PC-9 (cell line): ENCODE measurements around the gene PROM1. TPM values are rescaled to one million over a fixed set of nuclear protein-coding genes. Genes with fewer than 3 reads are reported as not detected.

Source experiments
- BruUV-seq: library from RNA; stranded (reverse); fragments of 400-500 nt; replicated peaks from 2 replicates; lab custom pipeline; 2021; lab: Mats Ljungman, UMichigan
- CTCF ChIA-PET: fragments of 300-600 bp; sonication (Branson Sonifier 250); formaldehyde crosslinking; loops from one replicate; lab custom pipeline; 2022; ENCODE audit warnings: antibody characterized with exemption; lab: Charles Lee
- POLR2A ChIA-PET: fragments of 300-600 bp; sonication (Branson Sonifier 250); formaldehyde crosslinking; loops from one replicate; lab custom pipeline; 2022; ENCODE audit warnings: antibody characterized with exemption; ENCODE audit not compliant: unreplicated experiment; lab: Charles Lee
- DNase-seq, 2 experiments: peaks; one replicate each; pipeline versions ENCODE4 v3.0.0 to v3.0.0-alpha.2; 2015 to 2022; ENCODE audit warnings: mixed read lengths in 1 of 2
- H2AFZ ChIP-seq: fragments of 200-600 bp; sonication (generic); 2 replicates; pipeline ENCODE4 v1.8.1; 2017; ENCODE audit warnings: antibody characterized with exemption
- H3F3A ChIP-seq: fragments of 200-600 bp; sonication (generic); 2 replicates; pipeline ENCODE4 v1.8.1; 2017; ENCODE audit warnings: antibody characterized with exemption, mild to moderate bottlenecking, low read depth; ENCODE audit not compliant: insufficient read depth
- H3K27ac ChIP-seq: fragments of 200-600 bp; sonication (generic); 2 replicates; pipeline ENCODE4 v1.6.1; 2016; ENCODE audit warnings: mixed run types
- H3K27me3 ChIP-seq: fragments of 200-600 bp; sonication (generic); 2 replicates; pipeline ENCODE4 v1.6.1; 2016; ENCODE audit warnings: low read depth, mixed run types; ENCODE audit not compliant: insufficient read depth
- H3K36me3 ChIP-seq: fragments of 200-600 bp; sonication (generic); 2 replicates; pipeline ENCODE4 v1.6.1; 2016; ENCODE audit warnings: low read depth, mixed run types
- H3K4me1 ChIP-seq: fragments of 200-600 bp; sonication (generic); replicated peaks from 2 replicates; pipeline ENCODE4 v1.6.1; 2016; ENCODE audit warnings: mixed run types; ENCODE audit not compliant: insufficient read depth
- H3K4me2 ChIP-seq: fragments of 200-600 bp; sonication (generic); 2 replicates; pipeline ENCODE4 v1.6.1; 2017; ENCODE audit warnings: mixed run types
- H3K4me3 ChIP-seq: fragments of 200-600 bp; sonication (generic); 2 replicates; pipeline ENCODE4 v1.6.1; 2016; ENCODE audit warnings: mixed run types
- H3K79me2 ChIP-seq: fragments of 200-600 bp; sonication (generic); 2 replicates; pipeline ENCODE4 v1.6.1; 2017; ENCODE audit warnings: low read depth, mixed run types
- H3K9me2 ChIP-seq: fragments of 200-600 bp; sonication (generic); 2 replicates; pipeline ENCODE4 v1.8.1; 2017; ENCODE audit warnings: mild to moderate bottlenecking; ENCODE audit not compliant: insufficient read depth
- H3K9me3 ChIP-seq: fragments of 200-600 bp; sonication (generic); 2 replicates; pipeline ENCODE4 v1.8.1; 2016; ENCODE audit warnings: low read depth; ENCODE audit not compliant: insufficient read depth
- H4K20me1 ChIP-seq: fragments of 200-600 bp; sonication (generic); 2 replicates; pipeline ENCODE4 v1.8.1; 2017; ENCODE audit not compliant: insufficient read depth
- EZH2 ChIP-seq: fragments of 200-600 bp; sonication (generic); IDR thresholded peaks from 2 replicates; pipeline ENCODE4 v1.8.0; 2017; ENCODE audit warnings: antibody characterized with exemption, low read depth
- intact Hi-C: fragments of 100-400 bp; cut with micrococcal nuclease; formaldehyde crosslinking; loops from one replicate; pipeline ENCODE4 v1.10.0; 2022; ENCODE audit not compliant: unreplicated experiment
- total RNA-seq: library from RNA; stranded (reverse); gene quantifications from 2 replicates; pipeline ENCODE4 v1.2.3, GENCODE V29; 2021
- TF ChIP-seq, protein P1 (sequence below): fragments of 200-600 bp; sonication (generic); conservative IDR thresholded peaks from 2 replicates; pipeline ENCODE4 v1.6.1; 2017; ENCODE audit warnings: mixed run types, antibody characterized with exemption, mild to moderate bottlenecking, moderate library complexity

PROM1 gene
- total RNA-seq, 1 experiment from 2014 or later: not detected

DNA sequence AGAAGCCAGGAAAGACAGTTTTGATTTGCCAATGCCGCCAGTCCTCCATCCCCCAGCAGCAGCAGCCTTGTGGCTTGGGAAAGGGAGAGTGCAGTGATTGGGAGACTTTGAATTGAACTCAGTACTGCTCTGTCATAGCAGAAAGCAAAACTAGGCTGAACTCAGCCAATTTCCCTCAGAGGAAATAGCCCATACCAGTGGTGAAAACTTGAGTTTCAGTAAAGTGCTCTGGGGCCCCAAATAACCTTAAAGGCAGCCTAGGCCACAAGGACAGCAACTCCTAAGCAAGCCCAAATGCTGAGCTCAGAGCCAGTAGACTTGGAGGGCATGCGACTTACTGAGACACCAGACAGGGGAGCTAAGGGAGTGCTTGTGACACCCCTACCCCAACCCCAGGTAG lies 2.0 kb upstream of the PROM1 start:
- H3K4me2 ChIP-seq: no peak overlapping the region
- CTCF ChIA-PET: no interaction called here
- no peaks in the 10 kb centered on the region for H3K4me1 ChIP-seq
- H3K27ac ChIP-seq: no peak overlapping the region
- no peaks in the 10 kb centered on the region for H3K9me2 ChIP-seq
- no peak for DNase-seq
- H3F3A ChIP-seq: no peaks in the 10 kb centered on the region
- no peaks in the 10 kb centered on the region for H3K9me3 ChIP-seq
- no peaks in the 10 kb centered on the region for H3K36me3 ChIP-seq
- H3K79me2 ChIP-seq: no peaks in the 10 kb centered on the region
- no peak overlapping the region for H3K4me3 ChIP-seq
- no peaks in the 10 kb centered on the region for H4K20me1 ChIP-seq
- BruUV-seq: no TSS peak
- POLR2A ChIA-PET: no interaction called here
- H2AFZ ChIP-seq: no peak overlapping the region
- TF ChIP-seq EZH2: no peak
- TF ChIP-seq, protein P1, sequence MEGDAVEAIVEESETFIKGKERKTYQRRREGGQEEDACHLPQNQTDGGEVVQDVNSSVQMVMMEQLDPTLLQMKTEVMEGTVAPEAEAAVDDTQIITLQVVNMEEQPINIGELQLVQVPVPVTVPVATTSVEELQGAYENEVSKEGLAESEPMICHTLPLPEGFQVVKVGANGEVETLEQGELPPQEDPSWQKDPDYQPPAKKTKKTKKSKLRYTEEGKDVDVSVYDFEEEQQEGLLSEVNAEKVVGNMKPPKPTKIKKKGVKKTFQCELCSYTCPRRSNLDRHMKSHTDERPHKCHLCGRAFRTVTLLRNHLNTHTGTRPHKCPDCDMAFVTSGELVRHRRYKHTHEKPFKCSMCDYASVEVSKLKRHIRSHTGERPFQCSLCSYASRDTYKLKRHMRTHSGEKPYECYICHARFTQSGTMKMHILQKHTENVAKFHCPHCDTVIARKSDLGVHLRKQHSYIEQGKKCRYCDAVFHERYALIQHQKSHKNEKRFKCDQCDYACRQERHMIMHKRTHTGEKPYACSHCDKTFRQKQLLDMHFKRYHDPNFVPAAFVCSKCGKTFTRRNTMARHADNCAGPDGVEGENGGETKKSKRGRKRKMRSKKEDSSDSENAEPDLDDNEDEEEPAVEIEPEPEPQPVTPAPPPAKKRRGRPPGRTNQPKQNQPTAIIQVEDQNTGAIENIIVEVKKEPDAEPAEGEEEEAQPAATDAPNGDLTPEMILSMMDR: no peak
- peaks cover 3% of the 10 kb centered on the region; the same call in 1 of the 2 replicates for H3K27me3 ChIP-seq
- intact Hi-C loops: no loop called here

DNA sequence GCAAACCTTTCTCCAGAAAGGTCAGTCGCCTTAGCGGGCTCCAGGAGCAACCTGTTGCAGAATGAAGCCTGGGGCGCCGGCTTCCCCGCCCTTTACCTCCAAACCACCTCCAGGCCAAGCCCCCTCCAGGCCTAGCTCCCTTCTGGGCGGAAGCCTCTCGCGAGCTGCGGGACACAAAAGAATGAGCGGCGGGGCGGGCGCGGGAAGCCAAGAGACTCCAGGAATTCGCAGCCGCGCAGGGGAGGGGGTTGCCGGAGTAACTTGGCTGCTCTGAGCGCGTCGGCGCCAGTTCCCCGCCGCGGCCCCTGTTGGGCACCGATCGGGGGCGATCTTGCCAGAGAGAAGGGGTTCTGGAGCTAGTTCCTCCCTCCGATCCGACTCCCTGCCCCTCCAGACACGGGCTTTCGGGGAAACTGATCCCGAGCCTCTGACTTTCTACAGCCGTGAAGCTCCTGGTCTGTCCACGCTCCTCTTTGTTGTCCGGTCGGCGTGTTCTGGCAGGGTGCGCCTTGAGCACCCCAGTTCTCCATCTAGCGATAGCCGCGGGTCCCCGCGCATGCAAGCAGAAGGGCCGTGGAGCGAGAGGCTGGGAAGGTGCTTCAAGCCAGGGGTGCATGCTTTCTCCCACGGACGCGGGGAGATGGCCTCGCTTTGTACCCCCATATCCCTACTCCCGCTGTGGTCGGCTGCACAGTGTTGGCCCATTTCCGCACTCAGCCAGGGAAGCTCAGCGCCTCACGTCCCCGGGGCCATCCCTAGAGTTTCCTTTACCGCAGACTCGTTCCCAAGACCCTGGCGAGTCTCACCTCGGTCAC lies 1.2 kb downstream of the PROM1 start:
- intact Hi-C loops: no loop called here
- Histone ChIP-seq H3K36me3 (no peaks in the 10 kb centered on the region), H3K9me3 (no peaks in the 10 kb centered on the region), H3K27me3 (no peaks in the 10 kb centered on the region; the same call in 1 of the 2 replicates), H3K4me1 (no peaks in the 10 kb centered on the region), H3K4me3 (no peak overlapping the region), H4K20me1 (no peaks in the 10 kb centered on the region), H2AFZ (no peak overlapping the region), H3K79me2 (no peaks in the 10 kb centered on the region), H3K4me2 (no peak overlapping the region), H3K9me2 (no peaks in the 10 kb centered on the region), H3K27ac (no peak overlapping the region), H3F3A (no peaks in the 10 kb centered on the region)
- ChIA-PET POLR2A (no interaction called here), CTCF (no interaction called here)
- no peak for TF ChIP-seq EZH2
- TF ChIP-seq, protein P1: no peak
- no peak for DNase-seq
- no TSS peak for BruUV-seq

- no peaks in the 10 kb centered on the region for H3K9me3 ChIP-seq
- TF ChIP-seq, protein P1: no peak
- TF ChIP-seq EZH2: no peak
- no peaks in the 10 kb centered on the region for H3K36me3 ChIP-seq
- CTCF ChIA-PET: no interaction called here
- intact Hi-C loops: no loop called here
- DNase-seq: no peak
- no peaks in the 10 kb centered on the region for H4K20me1 ChIP-seq
- H3K27ac ChIP-seq: no peak overlapping the region
- H3K4me3 ChIP-seq: no peak overlapping the region
- no peaks in the 10 kb centered on the region; the same call in 1 of the 2 replicates for H3K27me3 ChIP-seq
- no peaks in the 10 kb centered on the region for H3K9me2 ChIP-seq
- no peak overlapping the region for H3K4me2 ChIP-seq
- BruUV-seq: no TSS peak
- POLR2A ChIA-PET: no interaction called here
- H3K4me1 ChIP-seq: no peaks in the 10 kb centered on the region
- no peaks in the 10 kb centered on the region for H3F3A ChIP-seq
- no peaks in the 10 kb centered on the region for H3K79me2 ChIP-seq
- H2AFZ ChIP-seq: no peak overlapping the region
Observed at GRCh38 chr4:16082041-16082425, 1.8 kb downstream of the PROM1 start.
